Astrocyte (in vitro differentiated cells and primary cell): Measurements from ENCODE around the gene GPR173.

Experiments used
- EZH2 ChIP-seq: IDR thresholded peaks from 2 replicates; pipeline ENCODE4 v1.6.1; 2012; ENCODE audit warnings: mild to moderate bottlenecking, low read length, inconsistent platforms; ENCODE audit not compliant: insufficient read depth
- TF ChIP-seq, protein P1 (sequence below): IDR thresholded peaks from 2 replicates; pipeline ENCODE4 v1.5.1; 2011; ENCODE audit warnings: low read depth, mild to moderate bottlenecking, inconsistent platforms, low read length, moderate library complexity; ENCODE audit not compliant: insufficient read depth

DNA sequence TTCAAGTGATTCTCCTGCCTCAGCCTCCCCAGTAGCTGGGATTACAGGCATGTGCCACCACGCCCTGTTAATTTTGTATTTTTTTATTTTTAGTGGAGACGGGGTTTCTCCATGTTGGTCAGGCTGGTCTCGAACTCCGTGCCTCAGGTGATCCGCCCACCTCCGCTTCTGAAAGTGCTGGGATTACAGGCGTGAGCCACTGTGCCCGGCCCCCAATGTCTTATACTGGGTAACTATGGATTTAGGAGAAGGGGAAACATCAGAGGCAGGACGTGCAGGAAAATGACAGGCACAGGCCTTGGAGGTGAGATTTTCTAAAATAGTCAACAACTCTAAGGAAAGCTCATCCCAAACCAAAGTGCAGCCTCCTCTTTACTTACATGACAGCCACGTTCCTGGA, 22.5 kb downstream of the GPR173 start:
- TF ChIP-seq, protein P1, sequence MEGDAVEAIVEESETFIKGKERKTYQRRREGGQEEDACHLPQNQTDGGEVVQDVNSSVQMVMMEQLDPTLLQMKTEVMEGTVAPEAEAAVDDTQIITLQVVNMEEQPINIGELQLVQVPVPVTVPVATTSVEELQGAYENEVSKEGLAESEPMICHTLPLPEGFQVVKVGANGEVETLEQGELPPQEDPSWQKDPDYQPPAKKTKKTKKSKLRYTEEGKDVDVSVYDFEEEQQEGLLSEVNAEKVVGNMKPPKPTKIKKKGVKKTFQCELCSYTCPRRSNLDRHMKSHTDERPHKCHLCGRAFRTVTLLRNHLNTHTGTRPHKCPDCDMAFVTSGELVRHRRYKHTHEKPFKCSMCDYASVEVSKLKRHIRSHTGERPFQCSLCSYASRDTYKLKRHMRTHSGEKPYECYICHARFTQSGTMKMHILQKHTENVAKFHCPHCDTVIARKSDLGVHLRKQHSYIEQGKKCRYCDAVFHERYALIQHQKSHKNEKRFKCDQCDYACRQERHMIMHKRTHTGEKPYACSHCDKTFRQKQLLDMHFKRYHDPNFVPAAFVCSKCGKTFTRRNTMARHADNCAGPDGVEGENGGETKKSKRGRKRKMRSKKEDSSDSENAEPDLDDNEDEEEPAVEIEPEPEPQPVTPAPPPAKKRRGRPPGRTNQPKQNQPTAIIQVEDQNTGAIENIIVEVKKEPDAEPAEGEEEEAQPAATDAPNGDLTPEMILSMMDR = no peak
- TF ChIP-seq EZH2 = no peak
